MM.1S (cell line): ENCODE results near the gene HOXB6.

ENCODE experiments used
- DNase-seq: peaks from one replicate; pipeline ENCODE4 v3.0.0-alpha.2; 2015
- H2AFZ ChIP-seq: fragments of 300-600 bp; sonication (generic); 2 replicates; pipeline ENCODE4 v1.6.0; 2016; ENCODE audit warnings: antibody characterized with exemption, low read length
- H3F3A ChIP-seq: fragments of 300-600 bp; sonication (generic); 2 replicates; pipeline ENCODE4 v1.6.1; 2016; ENCODE audit warnings: mild to moderate bottlenecking, antibody characterized with exemption, low read length, moderate library complexity, mixed read lengths; ENCODE audit not compliant: insufficient read depth
- H3K27ac ChIP-seq: fragments of 300-600 bp; sonication (generic); 2 replicates; pipeline ENCODE4 v1.5.1; 2016; ENCODE audit warnings: mild to moderate bottlenecking, low read length
- H3K27me3 ChIP-seq: fragments of 300-600 bp; sonication (generic); replicated peaks from 2 replicates; pipeline ENCODE4 v1.6.0; 2016; ENCODE audit warnings: low read length; ENCODE audit not compliant: insufficient read depth
- H3K36me3 ChIP-seq: fragments of 300-600 bp; sonication (generic); replicated peaks from 2 replicates; pipeline ENCODE4 v1.6.1; 2016; ENCODE audit warnings: mild to moderate bottlenecking, low read length, mixed read lengths; ENCODE audit not compliant: insufficient read depth
- H3K4me1 ChIP-seq: fragments of 300-600 bp; sonication (generic); 2 replicates; pipeline ENCODE4 v1.6.1; 2016; ENCODE audit warnings: low read length, mixed read lengths
- H3K4me2 ChIP-seq: fragments of 300-600 bp; sonication (generic); 2 replicates; pipeline ENCODE4 v1.6.0; 2016; ENCODE audit warnings: low read depth, low read length
- H3K4me3 ChIP-seq: fragments of 300-600 bp; sonication (generic); 2 replicates; pipeline ENCODE4 v1.5.1; 2016; ENCODE audit warnings: low read length, mixed read lengths
- H3K79me2 ChIP-seq: fragments of 300-600 bp; sonication (generic); 2 replicates; pipeline ENCODE4 v1.6.1; 2016; ENCODE audit warnings: mixed run types, low read length, mixed read lengths
- H3K9ac ChIP-seq: fragments of 300-600 bp; sonication (generic); 2 replicates; pipeline ENCODE4 v1.6.1; 2016; ENCODE audit warnings: low read length, mixed read lengths
- H3K9me2 ChIP-seq: fragments of 300-600 bp; sonication (generic); replicated peaks from 2 replicates; pipeline ENCODE4 v1.6.1; 2016; ENCODE audit warnings: mild to moderate bottlenecking, low read length, mixed read lengths; ENCODE audit not compliant: insufficient read depth
- H3K9me3 ChIP-seq: fragments of 300-600 bp; sonication (generic); replicated peaks from 2 replicates; pipeline ENCODE4 v1.6.1; 2016; ENCODE audit warnings: mild to moderate bottlenecking, low read length, mixed read lengths; ENCODE audit not compliant: insufficient read depth
- H4K20me1 ChIP-seq: fragments of 300-600 bp; sonication (generic); 2 replicates; pipeline ENCODE4 v1.6.1; 2016; ENCODE audit warnings: mild to moderate bottlenecking, low read length, moderate library complexity, mixed read lengths; ENCODE audit not compliant: insufficient read depth
- EZH2 ChIP-seq: fragments of 300-600 bp; sonication (generic); optimal IDR thresholded peaks from 2 replicates; pipeline ENCODE3; 2017; ENCODE audit warnings: low read depth, mild to moderate bottlenecking, antibody characterized with exemption, low read length, mixed read lengths
- EZH2phosphoT487 ChIP-seq: fragments of 300-600 bp; sonication (generic); IDR thresholded peaks from 2 replicates; pipeline ENCODE4 v1.6.1; 2018; ENCODE audit warnings: antibody characterized with exemption, low read length
- TF ChIP-seq, protein P1 (sequence below): fragments of 300-600 bp; sonication (generic); IDR thresholded peaks from 2 replicates; pipeline ENCODE4 v1.5.1; 2016; ENCODE audit warnings: antibody characterized with exemption, low read length, mixed read lengths

HOXB6 gene

DNA sequence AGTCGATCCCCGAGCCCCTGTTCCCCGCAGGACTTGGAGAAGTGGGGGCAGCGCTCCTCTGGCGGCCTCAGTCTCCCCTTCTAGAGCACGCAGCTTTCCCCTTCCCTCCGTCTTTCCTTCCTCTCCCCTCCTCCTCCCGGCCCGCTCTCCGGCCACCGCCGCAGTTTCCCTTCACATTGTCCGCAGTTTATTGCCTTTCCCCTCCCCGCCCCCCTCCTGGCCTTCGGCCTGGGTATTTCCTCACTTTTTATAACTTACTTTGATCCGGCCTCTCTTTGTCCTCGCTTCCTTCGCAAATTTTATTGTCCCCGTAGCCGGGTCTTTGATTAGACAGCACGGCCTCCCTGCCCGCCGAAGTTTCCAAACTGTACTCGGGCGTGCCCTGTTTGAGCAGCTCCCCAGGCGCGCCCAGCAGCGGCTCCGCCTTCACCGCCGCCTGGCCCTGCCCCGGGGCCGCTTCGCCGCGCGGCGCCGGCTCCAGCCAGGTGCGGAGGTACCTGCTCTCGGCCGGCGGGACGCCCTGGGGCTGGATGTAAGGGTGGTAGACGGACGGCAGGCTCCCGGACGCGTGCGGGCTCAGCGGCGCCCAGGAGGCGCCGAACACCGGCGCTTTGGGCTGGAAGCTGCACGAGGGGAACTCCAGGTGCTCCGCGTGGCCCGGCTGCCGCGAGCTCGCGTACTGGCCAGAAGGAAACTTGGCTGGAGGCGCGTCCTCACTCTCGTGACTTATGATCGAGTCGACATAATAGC is 20.9 kb upstream of the HOXB6 start:
- H3K4me2 ChIP-seq, result peak overlapping the region; percentile 91
- peak; percentile 72 for DNase-seq
- no peaks in the 10 kb centered on the region for H3F3A ChIP-seq
- TF ChIP-seq, protein P1, sequence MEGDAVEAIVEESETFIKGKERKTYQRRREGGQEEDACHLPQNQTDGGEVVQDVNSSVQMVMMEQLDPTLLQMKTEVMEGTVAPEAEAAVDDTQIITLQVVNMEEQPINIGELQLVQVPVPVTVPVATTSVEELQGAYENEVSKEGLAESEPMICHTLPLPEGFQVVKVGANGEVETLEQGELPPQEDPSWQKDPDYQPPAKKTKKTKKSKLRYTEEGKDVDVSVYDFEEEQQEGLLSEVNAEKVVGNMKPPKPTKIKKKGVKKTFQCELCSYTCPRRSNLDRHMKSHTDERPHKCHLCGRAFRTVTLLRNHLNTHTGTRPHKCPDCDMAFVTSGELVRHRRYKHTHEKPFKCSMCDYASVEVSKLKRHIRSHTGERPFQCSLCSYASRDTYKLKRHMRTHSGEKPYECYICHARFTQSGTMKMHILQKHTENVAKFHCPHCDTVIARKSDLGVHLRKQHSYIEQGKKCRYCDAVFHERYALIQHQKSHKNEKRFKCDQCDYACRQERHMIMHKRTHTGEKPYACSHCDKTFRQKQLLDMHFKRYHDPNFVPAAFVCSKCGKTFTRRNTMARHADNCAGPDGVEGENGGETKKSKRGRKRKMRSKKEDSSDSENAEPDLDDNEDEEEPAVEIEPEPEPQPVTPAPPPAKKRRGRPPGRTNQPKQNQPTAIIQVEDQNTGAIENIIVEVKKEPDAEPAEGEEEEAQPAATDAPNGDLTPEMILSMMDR, result no peak
- TF ChIP-seq EZH2, result no peak
- no peak for TF ChIP-seq EZH2phosphoT487
- no peaks in the 10 kb centered on the region for H3K36me3 ChIP-seq
- no peaks in the 10 kb centered on the region for H3K9me3 ChIP-seq
- H4K20me1 ChIP-seq, result no peaks in the 10 kb centered on the region
- H2AFZ ChIP-seq, result peak overlapping the region; percentile 25
- peak overlapping the region; percentile 52 for H3K4me3 ChIP-seq
- no peaks in the 10 kb centered on the region for H3K79me2 ChIP-seq
- H3K9me2 ChIP-seq, result no peaks in the 10 kb centered on the region
- peaks cover 92% of the 10 kb centered on the region for H3K27me3 ChIP-seq
- no peak overlapping the region; the same call in 1 of the 2 replicates for H3K9ac ChIP-seq
- H3K4me1 ChIP-seq, result no peaks in the 10 kb centered on the region
- no peak overlapping the region for H3K27ac ChIP-seq

DNA sequence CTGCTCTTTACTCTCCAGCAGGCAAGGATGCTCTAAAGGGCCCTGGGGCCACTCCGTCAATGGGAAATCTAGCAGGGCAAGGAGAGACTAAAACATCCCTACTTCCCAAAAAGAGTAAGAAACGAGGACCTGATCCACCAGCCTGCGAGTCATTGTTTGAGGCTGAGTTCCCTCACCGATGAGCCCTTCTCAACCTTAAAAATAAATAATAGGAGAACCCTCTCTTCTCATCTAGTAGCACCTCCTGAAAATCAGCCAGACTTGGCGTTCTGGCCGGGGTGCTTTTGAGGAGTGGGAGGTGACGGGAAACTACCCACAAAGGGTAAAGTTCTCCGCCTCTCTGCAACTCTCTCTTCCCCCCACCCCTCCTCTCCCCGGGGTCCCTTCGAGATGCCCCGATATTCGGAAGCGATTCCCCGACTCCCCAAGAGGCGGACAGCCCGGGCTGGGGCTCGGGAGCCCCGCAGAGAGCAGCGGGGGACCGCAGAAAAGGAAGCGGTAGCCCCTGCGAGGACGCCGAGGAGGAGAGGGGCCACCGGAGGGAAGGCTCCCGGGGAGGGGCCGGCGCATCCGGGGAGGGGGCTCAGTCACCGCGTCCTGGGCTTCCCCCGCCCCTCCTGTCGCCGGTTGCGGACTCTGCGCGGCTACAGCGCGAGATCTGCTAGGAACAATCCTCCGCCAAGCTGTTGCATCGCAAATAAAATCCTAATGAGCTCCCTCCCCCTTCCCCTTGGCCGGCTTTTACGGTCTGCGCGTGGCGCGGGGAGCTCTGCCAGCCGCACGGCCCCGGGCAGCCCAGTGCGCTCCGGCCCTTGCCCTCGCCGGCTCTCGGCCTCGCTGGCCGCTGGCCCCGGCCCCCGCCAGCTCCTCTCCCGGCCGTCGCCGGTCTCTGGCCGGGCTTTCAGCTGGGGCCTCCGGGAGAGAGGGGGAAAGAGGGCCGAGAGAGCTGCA is 20.0 kb upstream of the HOXB6 start:
- Histone ChIP-seq H2AFZ (0 out of 2 replicates have a peak overlapping the region, but pooled peaks have one; percentile 25), H3K9ac (no peak overlapping the region), H3K79me2 (no peaks in the 10 kb centered on the region), H3K4me3 (peak overlapping the region; percentile 52), H3K4me2 (peak overlapping the region; percentile 91), H3K9me3 (no peaks in the 10 kb centered on the region), H3K36me3 (no peaks in the 10 kb centered on the region), H3K4me1 (no peaks in the 10 kb centered on the region), H3F3A (no peaks in the 10 kb centered on the region), H3K27ac (no peak overlapping the region), H3K9me2 (no peaks in the 10 kb centered on the region), H4K20me1 (no peaks in the 10 kb centered on the region), H3K27me3 (peaks cover 92% of the 10 kb centered on the region)
- TF ChIP-seq EZH2 (no peak), EZH2phosphoT487 (no peak)
- TF ChIP-seq, protein P1, result no peak
- DNase-seq, result no peak

DNA sequence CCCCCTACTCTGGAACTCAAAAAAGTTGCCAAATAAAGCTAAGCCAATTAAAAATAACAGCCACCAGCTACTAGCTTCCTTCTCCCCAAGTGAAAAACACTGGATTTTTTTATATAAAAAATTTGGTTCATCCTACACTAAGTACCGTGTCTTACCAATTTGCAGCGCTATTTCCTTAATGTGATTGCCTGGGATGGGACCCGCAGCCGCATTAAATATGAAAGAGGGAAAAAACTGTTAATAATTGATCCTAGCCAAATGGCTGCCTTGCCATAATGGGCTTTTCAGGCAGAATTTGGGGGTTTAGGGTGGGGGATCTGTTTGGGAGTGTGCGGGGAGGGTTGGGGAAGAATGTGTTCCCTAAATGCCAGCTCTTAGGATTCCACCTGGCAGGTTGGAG is 19.3 kb upstream of the HOXB6 start:
- Histone ChIP-seq H2AFZ (no peak overlapping the region), H3F3A (no peaks in the 10 kb centered on the region), H3K79me2 (no peaks in the 10 kb centered on the region), H3K9me3 (no peaks in the 10 kb centered on the region), H3K4me2 (no peak overlapping the region), H3K4me3 (no peak overlapping the region), H3K9me2 (no peaks in the 10 kb centered on the region), H3K27ac (no peak overlapping the region), H3K27me3 (peaks cover 92% of the 10 kb centered on the region), H3K9ac (no peak overlapping the region), H3K4me1 (no peaks in the 10 kb centered on the region), H4K20me1 (no peaks in the 10 kb centered on the region), H3K36me3 (no peaks in the 10 kb centered on the region)
- DNase-seq, result no peak
- TF ChIP-seq EZH2phosphoT487 (no peak), EZH2 (no peak)
- TF ChIP-seq, protein P1, result no peak
